Kidney (tissue), 14 donors: Measurements from ENCODE around the gene OBP2A. TPM values are rescaled to one million over a fixed set of nuclear protein-coding genes. Genes with fewer than 3 reads are reported as not detected.

Experiments used
- DNase-seq, 5 donors: peaks; one replicate each; pipeline ENCODE4 v3.0.0-alpha.2; 2013 to 2020
- FAIRE-seq: peaks from 2 replicates; lab custom pipeline; 2012; peaks lifted over from hg19 to GRCh38; lab: Jason Lieb, UNC
- H3K27ac ChIP-seq, 2 donors: one replicate each; pipeline ENCODE4 v1.7.0; 2013; ENCODE audit warnings: low read depth in 2 of 2, low read length in 2 of 2, inconsistent platforms in 1 of 2
- H3K27me3 ChIP-seq: one replicate; pipeline ENCODE4 v1.7.1; 2013; ENCODE audit warnings: low read length, inconsistent platforms; ENCODE audit not compliant: control insufficient read depth, insufficient read depth
- H3K36me3 ChIP-seq, 3 donors: one replicate each; pipeline versions ENCODE4 v1.7.0 to v1.7.1; 2013; ENCODE audit warnings: low read length in 3 of 3, control low read depth in 1 of 3, inconsistent platforms in 1 of 3; ENCODE audit not compliant: insufficient read depth in 3 of 3, control insufficient read depth in 2 of 3
- H3K4me1 ChIP-seq, 3 donors: one replicate each; pipeline versions ENCODE4 v1.7.0 to v1.7.1; 2013; ENCODE audit warnings: low read length in 3 of 3, inconsistent platforms in 1 of 3, low read depth in 1 of 3; ENCODE audit not compliant: control insufficient read depth in 2 of 3, insufficient read depth in 2 of 3
- H3K4me3 ChIP-seq, 3 donors: one replicate each; pipeline versions ENCODE4 v1.7.0 to v1.8.1; 2013; ENCODE audit warnings: low read length in 3 of 3, control low read depth in 1 of 3, inconsistent platforms in 1 of 3
- H3K9ac ChIP-seq, 3 donors: one replicate each; pipeline versions ENCODE4 v1.7.0 to v1.7.1; 2013; ENCODE audit warnings: low read length in 3 of 3, control low read depth in 1 of 3, inconsistent platforms in 1 of 3
- H3K9me3 ChIP-seq, 3 donors: one replicate each; pipeline versions ENCODE4 v1.7.0 to v1.7.1; 2013; ENCODE audit warnings: low read length in 3 of 3, control low read depth in 1 of 3, inconsistent platforms in 1 of 3; ENCODE audit not compliant: control insufficient read depth in 2 of 3, insufficient read depth in 1 of 3
- intact Hi-C: fragments of 100-400 bp; cut with DNase I; formaldehyde crosslinking; loops from one replicate; pipeline ENCODE4 v1.11.1; 2022
- polyA plus RNA-seq: library from polyadenylated mRNA; stranded (reverse); fragments of 350-450 nt; fragmentation: Illumina TruSeq; extraction: RNeasy Lipid Tissue Mini Kit (QIAGEN cat#74804); gene quantifications from one replicate; pipeline ENCODE4 v1.2.3, GENCODE V29; 2014; ENCODE audit warnings: low read depth, low replicate concordance; ENCODE audit not compliant: insufficient read depth
- total RNA-seq: library from RNA; stranded (reverse); fragmentation: NEBNext Ultra II Directional; extraction: Animal tissue kit (Norgen Biotek cat#: 25700); gene quantifications from one replicate; pipeline ENCODE4 v1.2.1, GENCODE V29; 2021
- TF ChIP-seq, protein P1 (sequence below): IDR thresholded peaks from 3 replicates; pipeline ENCODE4 v1.5.1; 2012; ENCODE audit warnings: mild to moderate bottlenecking, moderate library complexity, borderline replicate concordance; ENCODE audit not compliant: insufficient read depth; ENCODE audit errors: extremely low read depth
- donor health status: control.
- donor health status: control.
- donor health status: control.
- donor health status: control.
- donor health status: control.
- donor health status: DM: yes; HTN: yes; CAD: no.
- donor health status: Normal renal cell carcinoma (clear cell type).

Gene OBP2A
- total and polyA plus RNA-seq, 2 donors from 2014 or later, result not detected

DNA sequence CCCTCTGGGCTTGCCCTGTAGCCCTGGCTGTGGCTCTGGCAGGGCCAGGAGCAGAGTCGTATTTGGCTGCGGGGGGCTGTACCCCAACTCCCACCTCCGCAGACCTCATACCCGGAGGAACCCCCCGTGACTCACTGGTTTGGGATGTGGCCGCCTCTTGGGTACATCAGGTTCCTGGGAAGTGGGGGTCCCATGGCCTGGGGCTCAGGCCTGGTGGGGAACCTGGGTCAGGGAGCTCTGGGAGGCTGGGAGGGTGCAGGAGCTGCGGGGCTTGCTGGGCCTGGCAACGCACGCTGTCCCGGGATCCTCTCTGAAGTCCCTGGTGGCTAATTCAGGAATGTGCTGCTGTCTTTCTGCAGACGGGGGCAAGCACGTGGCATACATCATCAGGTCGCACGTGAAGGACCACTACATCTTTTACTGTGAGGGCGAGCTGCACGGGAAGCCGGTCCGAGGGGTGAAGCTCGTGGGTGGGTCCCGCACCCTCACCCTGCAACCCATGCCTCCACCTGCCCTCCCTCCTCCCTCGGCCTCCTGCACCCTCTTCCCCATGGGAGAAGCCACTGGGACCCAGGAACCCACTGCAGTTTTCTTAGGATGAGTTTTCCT is 22.3 kb upstream of the OBP2A start:
- H3K36me3 ChIP-seq, result no peaks in the 10 kb centered on the region
- no peaks in the 10 kb centered on the region for H3K9me3 ChIP-seq
- no peak overlapping the region for H3K4me3 ChIP-seq
- H3K27ac ChIP-seq, result no peak overlapping the region
- no peaks in the 10 kb centered on the region for H3K27me3 ChIP-seq
- intact Hi-C loops, result no loop called here
- H3K4me1 ChIP-seq, result no peaks in the 10 kb centered on the region
- no peak overlapping the region for H3K9ac ChIP-seq
- TF ChIP-seq, protein P1, sequence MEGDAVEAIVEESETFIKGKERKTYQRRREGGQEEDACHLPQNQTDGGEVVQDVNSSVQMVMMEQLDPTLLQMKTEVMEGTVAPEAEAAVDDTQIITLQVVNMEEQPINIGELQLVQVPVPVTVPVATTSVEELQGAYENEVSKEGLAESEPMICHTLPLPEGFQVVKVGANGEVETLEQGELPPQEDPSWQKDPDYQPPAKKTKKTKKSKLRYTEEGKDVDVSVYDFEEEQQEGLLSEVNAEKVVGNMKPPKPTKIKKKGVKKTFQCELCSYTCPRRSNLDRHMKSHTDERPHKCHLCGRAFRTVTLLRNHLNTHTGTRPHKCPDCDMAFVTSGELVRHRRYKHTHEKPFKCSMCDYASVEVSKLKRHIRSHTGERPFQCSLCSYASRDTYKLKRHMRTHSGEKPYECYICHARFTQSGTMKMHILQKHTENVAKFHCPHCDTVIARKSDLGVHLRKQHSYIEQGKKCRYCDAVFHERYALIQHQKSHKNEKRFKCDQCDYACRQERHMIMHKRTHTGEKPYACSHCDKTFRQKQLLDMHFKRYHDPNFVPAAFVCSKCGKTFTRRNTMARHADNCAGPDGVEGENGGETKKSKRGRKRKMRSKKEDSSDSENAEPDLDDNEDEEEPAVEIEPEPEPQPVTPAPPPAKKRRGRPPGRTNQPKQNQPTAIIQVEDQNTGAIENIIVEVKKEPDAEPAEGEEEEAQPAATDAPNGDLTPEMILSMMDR, result no peak
- no peak for FAIRE-seq
- DNase-seq, result peak in 1 of 5 donors; percentile 32

DNA sequence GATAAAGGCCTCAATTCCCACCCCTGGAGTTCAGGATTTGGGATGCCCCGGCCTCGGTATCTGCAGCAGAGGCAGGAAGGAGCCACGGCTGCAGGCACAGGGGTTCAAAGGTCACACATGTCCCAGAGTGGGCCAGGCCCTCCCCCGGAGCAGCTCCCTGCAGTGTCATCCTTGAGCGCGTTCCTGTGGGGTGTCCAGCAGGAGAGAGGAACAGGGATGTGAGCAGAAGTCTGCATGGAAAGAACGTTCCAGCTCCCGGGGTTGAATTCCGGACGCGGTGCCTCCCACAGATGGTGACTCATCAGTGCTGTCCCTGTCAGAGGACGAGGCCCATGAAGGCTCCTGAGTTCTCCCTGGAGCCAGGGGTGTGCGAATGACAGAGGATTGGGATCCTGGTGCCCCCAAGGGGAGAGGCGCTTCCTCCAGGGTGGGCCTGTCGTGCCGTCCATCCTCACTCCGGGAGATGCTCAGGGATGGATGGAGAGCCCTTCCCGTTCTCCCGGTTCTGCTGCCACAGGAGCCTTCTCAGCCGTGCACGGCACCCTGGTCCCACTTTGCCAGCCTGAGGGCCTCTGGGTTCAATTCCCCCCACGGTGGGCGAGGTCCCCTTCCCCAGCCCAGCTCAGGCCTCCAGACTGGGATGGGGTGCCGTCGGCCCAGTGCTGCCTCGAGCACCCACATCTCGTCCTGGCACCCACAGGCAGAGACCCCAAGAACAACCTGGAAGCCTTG is 21.6 kb upstream of the OBP2A start:
- peak in 4 of 5 donors; percentile 33 to 63 (median 49) for DNase-seq

DNA sequence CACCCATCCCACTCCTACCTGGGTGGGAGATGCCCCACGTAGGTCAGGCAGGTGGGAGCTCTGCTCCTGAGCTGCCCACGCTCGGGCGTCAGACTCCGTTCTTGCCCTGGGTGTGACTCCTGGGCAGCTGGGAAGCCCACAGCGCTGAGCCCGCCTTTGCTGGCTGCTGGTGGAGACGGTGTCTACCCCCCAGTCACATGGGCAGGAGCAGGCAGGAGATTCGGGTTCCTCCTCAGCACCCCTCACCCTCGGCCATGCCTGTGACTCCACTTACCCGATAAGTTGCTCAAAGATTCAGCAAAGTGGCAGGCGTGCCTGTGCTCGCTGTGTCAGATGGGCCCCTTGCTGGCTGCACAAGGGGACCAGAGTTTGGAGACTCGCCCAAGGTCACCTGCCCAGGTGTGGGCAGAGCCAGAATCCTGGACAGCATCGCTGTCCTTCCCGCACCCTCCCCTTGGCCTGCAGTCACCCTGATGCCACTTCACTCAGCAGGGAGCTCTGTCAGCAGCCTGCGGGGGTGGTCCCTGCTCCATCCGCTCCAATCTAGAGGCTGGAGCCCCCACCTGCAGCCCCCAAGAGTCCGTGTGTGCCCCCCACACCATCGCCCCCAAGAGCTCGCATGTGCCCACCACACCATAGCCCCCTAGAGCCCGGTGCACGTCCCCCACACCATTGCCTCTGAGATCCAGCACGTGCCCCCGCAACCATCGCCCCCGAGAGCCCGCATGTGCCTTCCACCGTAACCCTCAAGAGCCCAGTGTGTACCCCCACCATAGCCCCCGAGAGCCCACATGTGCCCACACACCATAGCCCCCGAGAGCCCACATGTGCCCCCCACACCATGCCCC is 20.5 kb upstream of the OBP2A start:
- intact Hi-C loops, result no loop called here
- peaks cover 0 to 8% (median 0%) of the 10 kb centered on the region in 3 donors for H3K9me3 ChIP-seq
- H3K27me3 ChIP-seq, result no peaks in the 10 kb centered on the region
- TF ChIP-seq, protein P1, result no peak
- no peak overlapping the region for H3K4me3 ChIP-seq
- H3K36me3 ChIP-seq, result no peaks in the 10 kb centered on the region
- DNase-seq, result peak in 2 of 5 donors; percentile 6 to 36
- no peaks in the 10 kb centered on the region for H3K4me1 ChIP-seq
- no peak overlapping the region for H3K9ac ChIP-seq
- FAIRE-seq, result no peak
- no peak overlapping the region for H3K27ac ChIP-seq

More for the DNA sequence above, 21.6 kb upstream of the OBP2A start:
- Histone ChIP-seq H3K27ac (no peak overlapping the region), H3K4me1 (no peaks in the 10 kb centered on the region), H3K9ac (no peak overlapping the region), H3K27me3 (no peaks in the 10 kb centered on the region), H3K36me3 (no peaks in the 10 kb centered on the region), H3K9me3 (peaks cover 0 to 1% (median 0%) of the 10 kb centered on the region in 3 donors), H3K4me3 (no peak overlapping the region)
- TF ChIP-seq, protein P1, result no peak
- intact Hi-C loops, result no loop called here
- no peak for FAIRE-seq
